Midbrain (tissue), 1 donor: ENCODE data around the gene SERAC1.
A peak's percentile ranks its signal among the peaks of the same experiment; 100 is the strongest.

Experiments
- DNase-seq: peaks from one replicate; lab custom pipeline; 2025; lab: John Stamatoyannopoulos, UW

Gene SERAC1

DNA sequence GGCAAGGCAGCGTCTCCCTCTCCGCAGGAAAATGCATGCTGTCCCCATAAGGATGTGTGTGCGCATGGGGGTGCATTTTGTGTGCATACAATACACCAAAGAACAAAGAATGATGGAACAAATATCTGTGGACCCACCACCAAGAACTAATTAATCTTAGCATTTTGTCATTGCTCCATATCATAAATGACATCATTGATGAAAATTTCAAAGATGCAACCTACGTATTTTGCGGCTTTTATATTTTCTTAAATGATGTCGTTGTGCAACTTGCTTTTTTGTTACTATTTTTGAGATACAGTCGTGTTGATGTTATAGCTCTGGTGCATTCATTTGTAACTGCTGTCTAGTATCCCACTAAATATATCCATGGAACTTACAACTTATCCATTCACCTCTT, 89.7 kb downstream of the SERAC1 start:
- no peak for DNase-seq

DNA sequence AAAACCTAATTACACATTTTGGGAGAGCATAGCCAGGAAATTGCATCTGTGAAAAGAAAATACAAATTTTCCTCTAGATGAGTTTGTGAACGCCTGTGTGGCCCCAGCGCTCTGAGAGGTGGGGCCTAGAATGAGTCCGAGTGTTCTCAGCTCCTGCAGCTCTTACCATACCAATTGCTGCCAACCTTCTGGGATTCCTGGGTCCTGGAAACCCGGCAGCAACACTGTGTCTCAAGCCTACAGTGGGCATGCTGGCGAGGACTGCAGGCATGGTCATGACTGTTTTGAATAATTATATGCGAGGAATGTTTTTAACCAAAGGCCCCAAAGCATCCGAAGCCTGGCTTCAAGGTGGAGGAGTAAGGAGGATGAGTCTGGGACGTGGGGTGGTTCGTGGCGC, 90.4 kb downstream of the SERAC1 start:
- no peak for DNase-seq

DNA sequence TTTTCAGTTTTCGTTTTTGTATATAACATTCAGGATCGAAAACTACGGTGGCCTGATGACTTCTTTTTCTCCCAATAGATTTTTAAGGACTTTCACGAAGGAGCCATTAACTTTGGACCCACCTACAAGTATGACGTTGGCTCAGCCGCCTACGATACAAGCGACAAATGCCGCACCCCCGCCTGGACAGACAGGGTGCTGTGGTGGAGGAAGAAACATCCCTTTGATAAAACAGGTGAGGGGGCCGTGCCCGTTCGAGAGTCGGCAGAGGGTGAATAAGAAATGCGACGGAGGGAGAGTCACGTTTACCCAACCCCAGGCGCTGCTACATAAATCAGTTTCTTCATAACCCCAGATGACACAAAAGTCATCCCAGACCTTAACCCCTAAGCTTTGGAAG, 91.5 kb downstream of the SERAC1 start:
- DNase-seq: no peak

DNA sequence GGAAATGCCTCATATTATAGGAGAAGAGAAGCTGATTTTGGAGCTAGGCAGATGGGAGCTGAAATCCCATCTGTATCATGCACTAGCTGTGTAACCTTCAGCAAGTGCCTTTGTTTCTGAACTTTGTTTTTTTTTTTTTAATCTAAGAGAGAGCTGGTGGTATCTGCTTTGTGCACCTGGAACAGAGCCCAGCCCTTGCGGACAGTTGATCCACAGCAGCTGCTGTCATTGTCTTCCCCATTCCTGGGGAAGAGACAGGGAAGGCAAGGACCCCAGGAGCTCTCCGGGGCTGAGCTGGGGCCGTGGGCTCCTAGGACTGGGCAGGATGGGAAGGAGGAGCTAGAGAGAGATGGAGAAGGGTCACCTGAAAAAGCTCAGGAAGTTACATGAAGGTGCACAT, 94.3 kb downstream of the SERAC1 start:
- no peak for DNase-seq

DNA sequence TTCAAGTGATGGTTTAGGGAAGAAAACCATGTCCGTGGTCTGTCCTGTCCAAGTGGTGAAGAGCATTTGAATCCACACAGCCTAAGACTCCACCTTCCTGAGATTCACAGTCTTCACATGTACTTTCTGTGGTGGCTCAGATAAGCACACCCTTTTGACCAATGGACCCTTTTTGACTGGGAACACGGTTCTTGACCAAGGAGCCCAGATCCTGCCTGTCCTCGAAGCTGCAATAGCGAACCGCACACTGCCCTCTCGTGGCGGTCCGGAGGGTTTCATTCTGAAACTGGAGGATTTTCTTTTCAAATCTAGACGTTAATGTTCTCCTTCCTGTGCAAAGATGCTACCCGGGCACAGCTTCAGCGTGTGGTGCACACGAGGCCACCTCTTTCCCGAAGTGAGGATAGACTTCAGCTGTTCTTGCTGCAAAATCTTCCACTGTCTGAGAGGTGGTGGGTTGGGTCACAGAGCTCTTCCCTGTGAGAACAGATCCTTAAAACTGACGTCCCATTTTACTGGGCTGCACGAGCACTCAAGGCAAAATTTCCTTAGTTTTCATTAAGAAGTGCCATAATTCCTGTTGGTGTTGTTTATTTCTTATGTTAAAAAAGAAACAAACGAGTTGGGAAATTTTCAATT, 95.9 kb downstream of the SERAC1 start:
- DNase-seq: peak; percentile 74

DNA sequence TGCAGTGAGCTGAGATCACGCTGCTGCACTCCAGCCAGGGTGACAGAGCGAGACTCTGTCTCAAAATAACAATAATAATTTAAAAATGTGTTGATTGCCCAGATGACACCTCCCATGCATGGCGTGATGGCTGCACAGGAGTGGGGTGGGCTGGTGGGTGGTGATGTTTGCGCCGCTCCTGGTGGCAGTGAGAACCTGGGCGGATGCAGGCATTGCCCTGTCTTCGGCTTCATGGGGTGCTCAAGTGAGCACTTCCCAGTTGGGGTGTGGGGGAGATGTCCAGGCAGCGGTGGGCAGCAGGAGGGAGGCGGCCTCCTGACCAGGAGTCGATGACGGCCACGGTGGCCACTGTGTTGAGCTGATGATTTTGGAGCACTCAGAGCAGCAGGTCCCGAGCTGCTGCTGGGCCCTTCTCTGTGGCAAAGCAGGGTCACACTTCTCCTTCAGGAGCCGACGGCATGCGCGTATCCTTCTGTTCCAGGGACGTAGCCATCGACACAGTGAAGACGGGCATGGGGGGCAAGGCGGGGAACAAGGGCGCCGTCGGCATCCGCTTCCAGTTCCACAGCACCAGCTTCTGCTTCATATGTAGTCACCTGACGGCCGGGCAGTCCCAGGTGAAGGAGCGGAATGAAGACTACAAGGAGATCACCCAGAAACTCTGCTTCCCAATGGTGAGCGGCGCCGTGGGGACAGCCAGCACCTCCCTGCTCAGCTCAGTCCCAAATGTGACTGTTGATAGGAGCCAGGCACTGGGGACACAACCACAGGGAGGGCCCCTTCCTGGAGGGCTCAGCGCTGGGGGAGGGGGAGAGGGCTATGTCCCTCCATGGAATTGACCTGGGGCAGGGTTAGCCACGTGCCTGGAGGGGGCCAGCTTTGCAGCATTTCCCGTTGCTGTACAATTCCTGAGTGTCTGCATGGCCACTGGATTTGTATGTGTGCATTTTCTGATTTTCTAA, 96.7 kb downstream of the SERAC1 start:
- DNase-seq: no peak

DNA sequence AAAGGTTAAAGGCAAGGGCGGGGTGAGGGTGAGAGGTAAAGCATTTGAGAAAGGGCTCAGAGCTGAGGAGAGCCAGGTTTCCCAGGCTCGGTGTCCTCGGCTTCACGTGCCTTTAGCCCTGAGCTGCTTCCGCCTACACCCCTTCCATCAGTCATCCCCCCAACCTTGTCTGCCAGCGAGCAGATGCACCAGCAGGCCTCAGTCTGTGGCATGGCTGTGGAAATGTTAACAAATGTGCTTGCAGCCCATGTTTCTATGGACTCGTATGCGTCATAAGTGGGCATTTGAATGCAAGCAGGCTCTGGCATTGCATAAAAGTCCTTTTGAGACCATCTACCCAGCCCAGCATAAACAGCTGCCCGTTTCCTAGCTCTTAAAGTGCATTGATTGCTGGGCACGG, 97.5 kb downstream of the SERAC1 start:
- DNase-seq: no peak

DNA sequence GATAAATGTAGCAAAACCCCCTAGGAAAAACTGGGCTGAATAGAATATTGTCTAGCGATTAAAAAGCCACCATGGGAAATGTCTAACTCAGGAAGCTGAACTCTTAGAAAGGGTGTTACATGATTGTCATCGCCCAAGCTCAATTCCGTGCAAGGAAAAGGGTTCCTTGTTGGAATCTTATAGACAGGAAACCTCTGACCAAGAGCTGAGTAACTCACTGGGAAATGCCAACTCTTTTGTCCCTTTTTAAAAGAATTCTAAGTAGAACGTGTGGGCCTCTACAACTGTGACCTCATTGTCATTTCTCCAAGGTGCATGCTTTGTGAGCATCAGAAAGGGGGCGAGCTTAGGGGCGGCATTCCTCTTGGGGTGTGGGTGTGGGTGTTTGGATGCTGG, 98.3 kb downstream of the SERAC1 start:
- no peak for DNase-seq

DNA sequence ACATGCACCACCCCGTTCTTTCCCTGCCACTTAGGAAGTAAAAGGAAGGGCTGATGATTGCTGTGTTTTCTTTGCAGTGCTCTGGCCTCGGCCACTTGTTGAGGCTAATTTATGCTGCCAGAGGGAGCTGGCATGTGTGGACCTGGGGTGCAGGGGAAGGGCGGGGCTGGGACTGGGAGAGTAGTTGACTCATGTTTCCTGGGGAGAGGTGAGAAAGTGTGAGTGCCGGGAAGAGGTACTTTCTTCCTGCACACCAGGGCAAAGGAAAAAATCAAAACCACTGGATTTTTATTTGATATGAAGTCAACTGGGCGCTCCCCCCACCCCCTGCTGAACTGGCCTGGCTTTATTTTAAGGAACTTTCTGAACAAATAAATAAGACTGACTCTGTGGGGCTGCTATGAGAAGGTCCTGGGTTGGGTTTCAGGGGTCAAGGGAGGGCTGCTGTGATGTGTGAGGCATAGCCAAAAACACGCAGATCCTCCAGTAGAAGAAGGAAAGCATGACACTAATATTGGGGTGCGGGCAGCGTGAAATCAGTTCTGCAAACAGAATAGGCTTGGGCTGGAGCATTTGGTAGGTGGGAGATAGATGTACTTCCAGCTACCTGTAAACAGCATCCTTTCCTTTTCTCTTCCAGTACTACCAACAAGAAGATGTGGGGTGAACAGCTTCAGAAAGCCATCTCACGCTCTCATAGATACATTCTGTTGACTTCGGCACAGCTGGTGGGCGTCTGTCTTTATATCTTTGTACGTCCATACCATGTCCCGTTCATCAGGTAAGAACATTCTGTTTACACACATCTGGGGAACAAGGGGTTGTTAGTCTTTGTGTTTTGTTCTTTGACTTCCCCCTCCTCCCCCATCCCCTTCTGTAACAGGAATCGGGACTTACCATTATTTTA, 98.9 kb downstream of the SERAC1 start:
- DNase-seq: no peak

DNA sequence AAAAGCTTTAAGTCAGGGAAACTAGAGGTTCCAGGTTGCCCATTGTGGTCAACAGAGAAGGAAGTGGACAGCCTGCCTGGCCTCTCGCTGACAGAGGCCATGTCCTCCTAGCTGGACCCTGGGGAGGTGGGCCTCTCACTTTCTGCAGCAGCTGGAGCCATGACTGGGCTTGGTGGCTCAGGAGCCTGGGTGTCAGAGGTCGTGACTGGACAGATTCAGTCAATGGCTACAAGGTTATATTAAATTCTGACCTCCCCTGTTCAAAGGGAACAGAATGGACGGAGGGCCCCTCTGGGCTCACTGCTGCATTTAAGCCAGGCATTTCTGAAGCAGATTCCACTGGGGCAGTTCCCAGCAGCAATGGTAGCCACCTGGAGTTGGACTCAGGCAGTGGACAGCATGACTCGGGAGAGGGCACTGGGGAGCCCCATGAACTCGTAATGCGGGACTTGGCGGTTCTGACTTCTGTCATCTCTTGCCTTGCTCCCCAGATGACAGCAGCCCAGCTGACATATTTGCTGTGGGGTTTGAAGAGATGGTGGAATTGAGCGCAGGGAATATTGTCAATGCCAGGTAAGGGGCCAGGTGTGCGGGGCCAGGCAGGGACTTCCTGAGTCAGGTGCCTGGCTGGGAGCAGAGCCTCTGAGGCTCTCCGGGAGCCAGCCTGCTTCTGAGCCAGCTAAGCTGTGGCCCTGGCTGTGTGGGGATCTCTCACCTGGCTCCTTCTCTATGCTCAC, 99.7 kb downstream of the SERAC1 start:
- DNase-seq: no peak

DNA sequence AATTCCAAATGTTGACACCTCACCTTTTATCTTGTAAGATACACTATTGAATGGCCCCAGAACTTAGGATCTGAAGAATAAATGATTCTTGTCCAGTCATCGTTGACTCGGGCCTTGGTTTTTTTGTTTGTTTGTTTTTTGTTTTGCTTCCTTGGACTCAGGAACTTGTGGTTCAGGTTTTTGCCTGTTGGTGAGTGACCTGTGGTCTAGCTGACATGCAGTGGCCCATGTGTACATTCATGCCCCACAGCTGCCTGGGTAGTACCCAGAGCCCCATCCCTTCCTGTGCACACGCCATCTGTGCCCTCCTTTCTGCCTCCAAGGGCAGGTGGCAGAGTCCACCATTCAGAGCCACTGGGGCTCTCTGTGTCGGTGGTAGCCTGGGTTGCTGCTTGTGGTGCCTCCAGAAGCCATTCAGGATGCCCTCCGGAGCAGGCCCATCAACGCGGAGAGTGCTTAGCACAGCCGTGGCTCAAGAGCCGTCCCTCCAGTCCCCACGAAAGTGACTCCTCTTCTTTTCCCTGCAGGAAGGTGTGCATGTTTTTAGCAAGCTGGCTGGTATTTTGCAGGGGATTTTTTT, 100.5 kb downstream of the SERAC1 start:
- DNase-seq: no peak

DNA sequence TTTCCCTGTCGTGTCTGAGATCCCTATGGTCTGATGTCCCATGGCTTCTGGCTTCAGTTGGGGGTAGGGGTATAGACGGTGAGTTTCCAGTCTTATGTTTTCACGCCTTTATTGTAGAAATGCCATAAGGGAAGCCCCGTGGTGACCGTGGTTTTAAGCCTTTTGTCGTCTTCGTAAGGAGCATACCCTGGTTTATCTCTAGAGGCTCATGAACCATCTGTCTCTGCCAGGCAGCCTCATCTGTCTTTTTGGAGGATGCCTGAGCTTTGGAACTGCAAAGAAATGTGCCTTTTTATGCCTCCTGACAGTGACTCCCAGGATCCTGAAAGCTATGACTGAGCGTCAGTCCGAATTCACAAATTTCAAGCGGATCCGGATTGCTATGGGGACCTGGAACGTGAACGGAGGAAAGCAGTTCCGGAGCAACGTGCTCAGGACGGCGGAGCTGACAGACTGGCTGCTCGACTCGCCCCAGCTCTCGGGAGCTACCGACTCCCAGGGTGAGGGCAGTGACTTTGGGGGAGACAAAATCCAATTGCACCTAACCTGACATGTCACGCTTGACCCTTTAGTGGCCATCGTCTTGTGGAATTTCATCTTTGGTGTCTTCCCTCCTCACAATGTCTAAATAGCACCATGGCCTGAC, 101.8 kb downstream of the SERAC1 start:
- no peak for DNase-seq

DNA sequence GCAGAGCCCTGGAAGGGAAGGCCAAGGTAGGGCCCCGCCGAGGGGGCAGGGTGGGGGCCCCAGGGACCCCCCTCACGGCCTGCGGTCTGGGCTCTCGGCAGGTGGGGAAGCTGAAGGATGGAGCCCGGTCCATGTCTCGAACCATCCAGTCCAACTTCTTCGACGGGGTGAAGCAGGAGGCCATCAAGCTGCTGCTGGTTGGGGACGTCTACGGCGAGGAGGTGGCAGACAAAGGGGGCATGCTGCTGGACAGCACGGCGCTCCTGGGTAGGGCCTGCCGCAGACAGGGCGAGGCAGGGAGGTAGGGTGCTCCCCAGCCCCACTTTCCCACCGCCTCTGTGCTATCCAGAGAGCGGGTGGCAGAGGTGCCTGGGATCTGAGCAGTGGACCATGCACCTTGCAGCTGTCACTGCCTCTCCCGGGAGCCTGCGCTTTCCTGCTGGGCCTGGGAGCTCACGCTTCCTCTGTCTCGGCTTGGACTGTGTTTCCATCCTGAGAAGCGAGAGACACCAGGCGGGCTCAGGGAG, 103.3 kb downstream of the SERAC1 start:
- DNase-seq: no peak

DNA sequence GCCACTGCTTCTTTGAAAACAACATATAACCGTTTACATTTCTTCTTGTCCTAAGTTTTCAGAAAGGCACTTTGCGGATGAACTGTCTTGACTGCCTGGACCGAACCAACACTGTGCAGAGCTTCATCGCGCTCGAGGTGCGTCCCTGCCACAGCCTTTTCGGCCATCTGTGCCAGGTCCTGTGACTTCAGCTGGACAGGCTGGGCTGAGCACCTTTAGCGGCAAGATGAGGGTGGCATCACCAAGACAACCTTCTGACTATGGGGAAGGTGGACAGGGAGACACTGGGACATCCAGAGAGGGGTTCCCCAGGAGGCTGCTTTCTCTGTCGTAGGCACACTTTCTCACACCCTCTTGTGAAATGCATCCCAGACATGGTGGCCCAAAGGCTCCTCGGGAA, 104.3 kb downstream of the SERAC1 start:
- no peak for DNase-seq

DNA sequence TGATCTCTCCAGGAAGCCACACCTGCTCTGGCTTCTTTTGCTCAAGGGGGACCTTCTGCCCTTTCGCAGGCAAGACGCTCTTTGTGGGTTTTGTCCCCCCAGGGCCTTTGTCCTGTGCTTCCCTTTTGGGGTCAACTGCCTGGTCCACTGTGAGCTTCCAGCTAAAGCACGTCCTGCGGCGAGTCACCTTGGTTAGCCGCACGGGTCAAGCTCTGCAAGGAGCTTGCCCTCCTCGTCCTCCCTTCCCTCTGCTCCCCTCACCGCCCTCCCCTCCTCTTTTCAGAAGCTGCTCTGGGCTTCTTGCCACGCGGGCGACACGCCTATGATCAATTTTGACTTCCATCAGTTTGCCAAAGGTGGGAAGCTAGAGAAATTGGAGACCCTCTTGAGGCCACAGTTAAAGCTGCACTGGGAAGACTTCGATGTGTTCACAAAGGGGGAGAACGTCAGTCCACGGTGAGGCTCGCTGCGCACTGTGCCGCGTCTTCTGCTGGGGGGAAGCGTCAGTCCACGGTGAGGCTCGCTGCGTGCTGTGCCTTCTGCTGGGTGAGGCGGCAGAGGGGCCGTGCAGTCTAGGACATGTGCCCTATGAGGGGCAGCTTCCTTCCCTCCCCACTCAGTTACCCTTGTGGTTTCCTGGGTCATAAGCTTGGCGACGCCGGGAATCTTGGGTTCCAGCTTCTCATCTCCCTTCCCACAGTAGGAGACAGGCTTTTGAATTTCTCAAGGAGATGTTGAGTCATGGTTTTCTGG, 106.2 kb downstream of the SERAC1 start:
- no peak for DNase-seq

DNA sequence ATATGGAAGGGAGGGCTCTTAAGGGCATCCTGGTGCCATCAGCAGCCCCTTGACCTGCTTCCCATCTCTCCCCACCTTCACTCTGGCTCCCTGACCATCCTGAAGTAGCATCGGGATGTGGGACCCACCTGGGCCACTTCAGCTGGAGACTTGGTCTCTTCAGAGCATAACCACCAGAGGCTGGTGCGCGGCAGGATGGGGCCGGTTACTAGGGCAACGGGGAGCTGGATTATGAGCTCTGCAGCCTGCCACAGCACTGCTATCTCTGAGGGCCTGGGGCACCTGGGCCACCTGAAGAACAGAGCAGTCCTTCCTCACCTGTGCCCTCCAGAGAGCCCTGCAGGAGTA, 106.7 kb downstream of the SERAC1 start:
- DNase-seq: no peak

DNA sequence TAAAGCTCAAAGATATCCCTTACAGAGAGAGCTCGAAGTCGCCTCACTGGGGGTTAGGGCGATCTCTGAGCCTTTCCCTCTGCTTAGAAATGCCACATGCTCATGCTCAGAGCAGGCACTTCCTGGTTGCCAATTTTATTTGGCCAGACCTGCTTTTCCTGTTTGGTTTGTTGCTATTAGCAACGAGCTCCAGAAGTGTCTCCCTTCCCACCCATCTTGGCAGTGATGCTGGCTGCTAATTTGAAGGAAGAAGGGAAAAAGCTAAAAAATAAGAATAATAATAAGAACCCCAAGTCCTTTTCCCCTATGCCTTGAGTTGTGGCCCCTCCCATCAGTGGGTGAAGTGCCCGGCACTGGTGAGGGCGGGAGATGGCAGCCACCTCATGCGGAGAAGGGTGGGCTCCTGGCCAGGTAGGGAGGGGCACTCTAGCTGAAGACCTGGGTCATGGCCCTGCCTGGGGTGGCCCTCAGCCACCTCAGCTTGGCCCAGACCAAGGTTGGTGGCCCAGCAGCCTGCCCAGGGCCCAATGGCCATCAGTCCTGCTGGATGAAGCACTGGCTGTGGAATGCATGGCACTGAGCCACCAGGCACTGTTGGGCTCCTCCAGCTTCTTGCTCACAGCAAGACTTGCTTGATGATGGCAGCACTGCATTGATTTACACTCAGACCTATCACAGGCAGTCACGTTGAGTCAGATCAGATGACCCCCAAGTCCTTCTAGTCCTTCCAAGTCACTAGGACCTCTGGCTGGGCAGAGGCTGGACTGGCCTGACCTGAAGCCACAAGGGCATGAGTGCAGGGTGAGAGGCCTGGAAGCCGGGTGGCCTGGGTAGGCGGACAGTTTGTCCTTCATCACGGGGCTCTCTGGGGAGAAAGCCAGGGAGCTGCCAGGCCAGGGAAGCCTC, 107.4 kb downstream of the SERAC1 start:
- DNase-seq: peak; percentile 45
